Mesothelial cell of epicardium (in vitro differentiated cells): Measurements from ENCODE around the gene DGKQ. TPM values are rescaled to one million over a fixed set of nuclear protein-coding genes. Genes with fewer than 3 reads are reported as not detected.
"Not testable (repeated sequence)": the region's sequence is repeated elsewhere in the genome, so short reads cannot be mapped to it uniquely, and the experiment has no call there.

Experiments
- DNase-seq, 2 experiments: peaks; one replicate each; pipeline ENCODE4 v3.0.0; 2021; ENCODE audit warnings: low spot score in 2 of 2; ENCODE audit not compliant: unreplicated experiment in 2 of 2
- H3K27ac Mint-ChIP-seq: 2 replicates; pipeline ENCODE4 v1.8.0; 2021; ENCODE audit warnings: mixed read lengths
- H3K27me3 Mint-ChIP-seq: 2 replicates; pipeline ENCODE4 v1.8.0; 2021; ENCODE audit warnings: low read depth, mixed read lengths
- H3K36me3 Mint-ChIP-seq: 2 replicates; pipeline ENCODE4 v1.8.0; 2021; ENCODE audit warnings: mixed read lengths
- H3K4me1 Mint-ChIP-seq: 2 replicates; pipeline ENCODE4 v1.8.0; 2021; ENCODE audit warnings: mixed read lengths
- H3K4me3 Mint-ChIP-seq: 2 replicates; pipeline ENCODE4 v1.8.0; 2021; ENCODE audit warnings: mild to moderate bottlenecking, moderate library complexity, mixed read lengths
- H3K9me3 Mint-ChIP-seq: 2 replicates; pipeline ENCODE4 v1.8.0; 2021; ENCODE audit warnings: mixed read lengths
- total RNA-seq: library from RNA; stranded (reverse); gene quantifications from 3 replicates; pipeline ENCODE4 v1.2.1, GENCODE V29; 2021
- TF ChIP-seq, protein P1 (sequence below): fragments of 200-600 bp; sonication (generic); IDR thresholded peaks from one replicate; pipeline ENCODE4 v1.5.0; 2021; ENCODE audit warnings: antibody characterized with exemption; ENCODE audit not compliant: unreplicated experiment

The DGKQ gene
- total RNA-seq, 1 donor from 2014 or later: 15.6 TPM

DNA sequence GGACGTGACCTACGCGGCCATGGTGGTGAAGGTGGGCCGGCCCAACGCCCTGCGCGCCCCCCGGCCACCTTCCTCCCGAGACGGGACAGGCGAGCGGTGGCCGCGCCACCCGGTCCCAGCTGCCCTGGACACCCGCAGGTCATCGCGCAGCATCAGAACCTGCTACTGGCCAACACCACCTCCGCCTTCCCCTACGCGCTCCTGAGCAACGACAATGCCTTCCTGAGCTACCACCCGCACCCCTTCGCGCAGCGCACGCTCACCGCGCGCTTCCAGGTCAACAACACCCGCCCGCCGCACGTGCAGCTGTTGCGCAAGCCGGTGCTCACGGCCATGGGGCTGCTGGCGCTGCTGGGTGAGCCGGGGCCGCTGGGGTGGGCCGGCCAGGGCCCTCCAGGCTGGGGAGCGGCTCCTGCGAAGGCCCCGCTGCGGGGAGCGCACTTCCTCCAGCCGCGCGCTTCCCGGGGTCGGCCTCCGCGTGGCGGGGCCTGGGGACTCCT lies 28.8 kb upstream of the DGKQ start:
- no peak for DNase-seq

DNA sequence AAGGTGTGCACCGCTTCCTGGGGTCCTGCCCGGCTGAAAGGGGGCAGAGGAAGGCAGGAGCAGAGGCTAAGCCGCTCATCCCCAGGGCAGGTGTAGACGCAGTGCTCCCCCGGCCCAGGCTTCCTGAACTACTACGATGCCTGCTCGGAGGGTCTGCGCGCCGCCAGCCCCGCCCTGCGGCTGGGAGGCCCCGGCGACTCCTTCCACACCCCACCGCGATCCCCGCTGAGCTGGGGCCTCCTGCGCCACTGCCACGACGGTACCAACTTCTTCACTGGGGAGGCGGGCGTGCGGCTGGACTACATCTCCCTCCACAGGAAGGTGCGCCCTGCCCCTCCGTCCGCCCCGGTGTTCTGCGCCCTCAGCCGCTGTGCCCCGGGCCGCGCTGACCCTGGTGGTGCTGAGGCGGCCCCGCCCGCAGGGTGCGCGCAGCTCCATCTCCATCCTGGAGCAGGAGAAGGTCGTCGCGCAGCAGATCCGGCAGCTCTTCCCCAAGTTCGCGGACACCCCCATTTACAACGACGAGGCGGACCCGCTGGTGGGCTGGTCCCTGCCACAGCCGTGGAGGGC lies 28.3 kb upstream of the DGKQ start:
- H3K27ac Mint-ChIP-seq: no peak overlapping the region
- no peak overlapping the region for H3K4me3 Mint-ChIP-seq
- no peaks in the 10 kb centered on the region for H3K9me3 Mint-ChIP-seq
- DNase-seq: no peak
- peaks cover 80% of the 10 kb centered on the region for H3K27me3 Mint-ChIP-seq
- H3K4me1 Mint-ChIP-seq: peaks cover 2% of the 10 kb centered on the region
- TF ChIP-seq, protein P1, sequence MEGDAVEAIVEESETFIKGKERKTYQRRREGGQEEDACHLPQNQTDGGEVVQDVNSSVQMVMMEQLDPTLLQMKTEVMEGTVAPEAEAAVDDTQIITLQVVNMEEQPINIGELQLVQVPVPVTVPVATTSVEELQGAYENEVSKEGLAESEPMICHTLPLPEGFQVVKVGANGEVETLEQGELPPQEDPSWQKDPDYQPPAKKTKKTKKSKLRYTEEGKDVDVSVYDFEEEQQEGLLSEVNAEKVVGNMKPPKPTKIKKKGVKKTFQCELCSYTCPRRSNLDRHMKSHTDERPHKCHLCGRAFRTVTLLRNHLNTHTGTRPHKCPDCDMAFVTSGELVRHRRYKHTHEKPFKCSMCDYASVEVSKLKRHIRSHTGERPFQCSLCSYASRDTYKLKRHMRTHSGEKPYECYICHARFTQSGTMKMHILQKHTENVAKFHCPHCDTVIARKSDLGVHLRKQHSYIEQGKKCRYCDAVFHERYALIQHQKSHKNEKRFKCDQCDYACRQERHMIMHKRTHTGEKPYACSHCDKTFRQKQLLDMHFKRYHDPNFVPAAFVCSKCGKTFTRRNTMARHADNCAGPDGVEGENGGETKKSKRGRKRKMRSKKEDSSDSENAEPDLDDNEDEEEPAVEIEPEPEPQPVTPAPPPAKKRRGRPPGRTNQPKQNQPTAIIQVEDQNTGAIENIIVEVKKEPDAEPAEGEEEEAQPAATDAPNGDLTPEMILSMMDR: no peak
- H3K36me3 Mint-ChIP-seq: no peaks in the 10 kb centered on the region

More for the DNA sequence above, 28.8 kb upstream of the DGKQ start:
- H3K27me3 Mint-ChIP-seq: peaks cover 80% of the 10 kb centered on the region
- H3K4me3 Mint-ChIP-seq: no peak overlapping the region
- H3K4me1 Mint-ChIP-seq: peaks cover 2% of the 10 kb centered on the region
- no peak overlapping the region for H3K27ac Mint-ChIP-seq
- H3K36me3 Mint-ChIP-seq: no peaks in the 10 kb centered on the region
- TF ChIP-seq, protein P1: no peak
- peaks cover 4% of the 10 kb centered on the region for H3K9me3 Mint-ChIP-seq

DNA sequence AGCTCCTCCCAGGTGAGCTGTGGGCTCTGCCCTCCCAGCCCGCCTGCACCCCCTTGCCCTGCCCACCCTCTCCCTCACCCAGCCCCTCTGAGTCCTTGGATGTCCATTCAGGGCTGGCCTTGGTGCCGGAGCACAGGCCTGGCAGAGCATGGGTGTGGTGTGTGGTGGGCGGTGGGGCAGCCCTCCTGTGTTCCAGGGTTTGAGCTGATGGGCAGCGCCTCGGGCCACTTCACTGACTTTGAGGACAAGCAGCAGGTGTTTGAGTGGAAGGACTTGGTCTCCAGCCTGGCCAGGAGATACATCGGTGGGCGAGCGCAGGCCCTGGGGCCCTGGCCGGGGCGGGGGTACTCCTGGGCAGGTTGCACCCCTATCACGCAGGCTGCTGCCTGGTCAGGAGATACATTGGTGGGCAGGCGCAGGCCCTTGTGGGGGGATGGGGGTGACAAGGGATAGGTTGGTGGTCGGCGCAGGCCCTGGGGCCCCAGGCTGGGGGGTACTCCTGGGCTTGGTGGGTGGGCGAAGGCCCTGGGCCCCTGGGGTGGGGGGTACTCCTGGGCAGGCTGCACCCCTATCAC lies 27.4 kb upstream of the DGKQ start:
- Mint-ChIP-seq H3K36me3 (no peaks in the 10 kb centered on the region), H3K27me3 (peaks cover 80% of the 10 kb centered on the region), H3K9me3 (no peaks in the 10 kb centered on the region), H3K4me3 (no peak overlapping the region), H3K27ac (no peak overlapping the region), H3K4me1 (peaks cover 2% of the 10 kb centered on the region)
- TF ChIP-seq, protein P1: no peak
- no peak for DNase-seq

DNA sequence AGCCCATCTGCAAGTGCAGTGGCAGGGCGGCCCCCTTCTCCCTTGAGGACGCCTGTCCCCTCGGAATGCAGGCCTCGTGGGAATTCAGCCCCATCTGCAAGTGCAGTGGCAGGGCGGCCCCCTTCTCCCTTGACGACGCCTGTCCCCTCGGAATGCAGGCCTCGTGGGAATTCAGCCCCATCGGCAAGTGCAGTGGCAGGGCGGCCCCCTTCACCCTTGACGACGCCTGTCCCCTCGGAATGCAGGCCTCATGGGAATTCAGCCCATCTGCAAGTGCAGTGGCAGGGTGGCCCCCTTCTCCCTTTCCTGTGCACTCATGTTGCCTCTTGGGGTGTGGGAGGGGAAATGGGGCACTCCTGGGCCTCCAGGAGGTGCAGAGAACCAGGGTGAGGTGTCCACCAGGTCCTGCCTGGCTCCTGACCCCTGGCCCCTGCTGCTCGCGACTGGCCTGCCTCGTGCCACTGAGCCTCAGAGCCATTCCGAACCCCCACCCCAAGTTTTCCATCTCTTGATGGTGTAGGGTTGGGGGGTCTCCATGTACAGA lies 26.6 kb upstream of the DGKQ start:
- Mint-ChIP-seq H3K27me3 (peaks cover 78% of the 10 kb centered on the region), H3K36me3 (no peaks in the 10 kb centered on the region), H3K4me1 (peaks cover 2% of the 10 kb centered on the region), H3K9me3 (no peaks in the 10 kb centered on the region), H3K4me3 (no peak overlapping the region), H3K27ac (no peak overlapping the region)
- DNase-seq: no peak
- TF ChIP-seq, protein P1: no peak

DNA sequence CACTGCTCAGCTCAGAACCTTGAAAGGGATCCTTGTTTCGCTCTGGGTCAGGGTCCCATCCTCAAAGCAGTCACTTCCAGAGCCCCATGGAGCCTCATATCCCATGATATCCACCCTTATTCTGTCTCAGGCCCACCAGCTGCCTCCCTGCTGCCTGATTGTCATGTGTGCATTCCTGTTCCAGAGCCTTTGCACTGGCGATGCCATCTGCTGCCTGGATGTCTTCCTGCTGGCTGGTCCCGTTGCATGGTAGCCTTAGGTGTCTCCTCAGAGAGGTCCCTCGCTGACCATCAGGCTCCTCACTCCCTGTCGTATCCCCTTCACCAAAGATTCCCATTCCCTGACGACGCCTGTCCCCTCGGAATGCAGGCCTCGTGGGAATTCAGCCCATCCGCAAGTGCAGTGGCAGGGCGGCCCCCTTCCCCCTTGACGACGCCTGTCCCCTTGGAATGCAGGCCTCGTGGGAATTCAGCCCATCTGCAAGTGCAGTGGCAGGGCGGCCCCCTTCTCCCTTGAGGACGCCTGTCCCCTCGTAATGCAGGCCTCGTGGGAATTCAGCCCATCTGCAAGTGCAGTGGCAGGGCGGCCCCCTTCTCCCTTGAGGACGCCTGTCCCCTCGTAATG lies 26.0 kb upstream of the DGKQ start:
- H3K4me1 Mint-ChIP-seq, H3K27ac Mint-ChIP-seq, H3K4me3 Mint-ChIP-seq, H3K9me3 Mint-ChIP-seq, DNase-seq, H3K36me3 Mint-ChIP-seq: not testable (repeated sequence)
- H3K27me3 Mint-ChIP-seq: peaks cover 72% of the 10 kb centered on the region

DNA sequence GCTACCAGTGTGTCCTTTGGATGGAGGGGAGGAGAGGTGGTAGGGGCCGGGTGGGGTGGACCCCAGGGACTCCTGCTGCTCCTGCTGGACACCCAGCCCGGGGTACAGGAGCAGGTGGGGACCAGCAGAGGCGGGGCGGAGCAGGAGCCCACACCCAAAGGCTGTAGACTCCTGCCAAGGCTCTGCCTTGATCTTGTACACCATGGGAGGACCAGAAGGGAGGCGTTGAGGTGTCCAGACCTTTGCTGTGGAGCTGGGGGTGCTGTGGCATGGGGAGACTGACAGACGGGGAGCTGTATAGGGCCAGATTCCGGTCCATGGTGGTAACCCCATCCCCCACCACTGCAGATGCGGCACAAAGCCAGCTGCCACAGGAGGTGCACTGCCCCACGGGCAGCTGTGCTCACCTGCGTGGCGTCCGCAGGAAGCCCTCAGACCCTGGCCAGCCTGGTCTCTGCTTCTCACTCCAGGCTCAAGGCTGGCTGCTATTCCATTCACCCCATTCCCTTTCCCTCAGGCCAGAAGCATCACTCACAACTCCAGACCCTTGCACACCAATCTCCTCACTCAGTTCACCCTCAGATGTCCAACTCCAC lies 24.8 kb upstream of the DGKQ start:
- no peak overlapping the region for H3K27ac Mint-ChIP-seq
- no peaks in the 10 kb centered on the region for H3K36me3 Mint-ChIP-seq
- H3K27me3 Mint-ChIP-seq: peaks cover 61% of the 10 kb centered on the region
- H3K4me3 Mint-ChIP-seq: no peak overlapping the region
- peaks cover 2% of the 10 kb centered on the region for H3K4me1 Mint-ChIP-seq
- TF ChIP-seq, protein P1: no peak
- H3K9me3 Mint-ChIP-seq: no peaks in the 10 kb centered on the region
- DNase-seq: no peak
